B cell (primary cell): ENCODE measurements around the gene ANKRD11. TPM values are rescaled to one million over a fixed set of nuclear protein-coding genes. Genes with fewer than 3 reads are reported as not detected.

Experiments
- ATAC-seq: fragments of 200-7000 bp; cut with Tn5 transposase; one replicate; pipeline ENCODE4 v1.10.0; 2021; ENCODE audit warnings: low read depth, mild to moderate bottlenecking, moderate number of reproducible peaks, moderate library complexity
- CTCF ChIA-PET: fragments of 350-600 bp; sonication (Branson Sonifier 250); formaldehyde crosslinking; loops from one replicate; lab custom pipeline; 2021; ENCODE audit warnings: antibody characterized with exemption, inconsistent platforms; lab: Charles Lee
- POLR2A ChIA-PET: fragments of 350-600 bp; sonication (Branson Sonifier 250); formaldehyde crosslinking; loops from one replicate; lab custom pipeline; 2021; ENCODE audit warnings: antibody characterized with exemption; lab: Charles Lee
- DNase-seq: peaks from one replicate; pipeline ENCODE4 v3.0.0; 2013
- H2AFZ ChIP-seq: 2 replicates; pipeline ENCODE4 v1.6.1; 2012; ENCODE audit warnings: mild to moderate bottlenecking, low read depth, low read length; ENCODE audit not compliant: insufficient read depth, poor library complexity, severe bottlenecking
- H3K27ac ChIP-seq, 2 donors: 1 replicate in 1 of 2; 2 replicates in 1 of 2; pipeline ENCODE4 v1.5.1; 2012 to 2013; ENCODE audit warnings: low read length in 2 of 2, mild to moderate bottlenecking in 2 of 2, moderate library complexity in 1 of 2
- H3K27me3 ChIP-seq, 4 experiments: fragments of 200-600 bp in 1 of 4; sonication (generic) in 1 of 4; replicated peaks in 1 of 4; 1 replicate in 2 of 4; 2 replicates in 2 of 4; pipeline versions ENCODE4 v1.6.1 to v1.7.0; 2013 to 2016; ENCODE audit warnings: low read length in 3 of 4, mild to moderate bottlenecking in 2 of 4, mixed read lengths in 1 of 4, moderate library complexity in 1 of 4; ENCODE audit not compliant: insufficient read depth in 4 of 4, control insufficient read depth in 3 of 4; ENCODE audit errors: control extremely low read depth in 1 of 4
- H3K36me3 ChIP-seq, 2 experiments: replicated peaks in 1 of 2; 1 replicate in 1 of 2; 2 replicates in 1 of 2; pipeline versions ENCODE4 v1.6.1 to v1.7.1; 2013; ENCODE audit warnings: low read length in 1 of 2; ENCODE audit not compliant: insufficient read depth in 2 of 2, control insufficient read depth in 1 of 2; ENCODE audit errors: control extremely low read depth in 1 of 2, extremely low read depth in 1 of 2
- H3K4me1 ChIP-seq, 2 donors: fragments of 200-600 bp in 1 of 2; sonication (generic) in 1 of 2; 1 replicate in 1 of 2; 2 replicates in 1 of 2; pipeline versions ENCODE4 v1.5.1 to v1.6.1; 2013 to 2017; ENCODE audit warnings: low read length in 2 of 2; ENCODE audit not compliant: control insufficient read depth in 2 of 2, insufficient read depth in 2 of 2
- H3K4me2 ChIP-seq: replicated peaks from 2 replicates; pipeline ENCODE3; 2012; ENCODE audit warnings: mild to moderate bottlenecking, low read depth, low read length; ENCODE audit not compliant: poor library complexity, severe bottlenecking
- H3K4me3 ChIP-seq, 5 experiments: fragments of 200-600 bp in 1 of 5; sonication (generic) in 1 of 5; 1 replicate in 3 of 5; 2 replicates in 2 of 5; pipeline versions ENCODE4 v1.5.1 to v1.7.0; 2011 to 2016; ENCODE audit warnings: low read length in 4 of 5, mild to moderate bottlenecking in 4 of 5, low read depth in 2 of 5, control low read depth in 1 of 5, moderate library complexity in 1 of 5; ENCODE audit not compliant: insufficient read depth in 1 of 5; ENCODE audit errors: control extremely low read depth in 1 of 5, extremely low read depth in 1 of 5
- H3K79me2 ChIP-seq: fragments of 200-600 bp; sonication (generic); one replicate; pipeline ENCODE4 v1.6.0; 2016; ENCODE audit warnings: low read length; ENCODE audit not compliant: control insufficient read depth, insufficient read depth
- H3K9ac ChIP-seq: fragments of 200-600 bp; sonication (generic); 2 replicates; pipeline ENCODE4 v1.6.1; 2017; ENCODE audit warnings: mild to moderate bottlenecking, low read length, moderate library complexity
- H3K9me3 ChIP-seq, 3 donors: one replicate each; pipeline versions ENCODE4 v1.6.1 to v1.7.1; 2013; ENCODE audit warnings: low read length in 2 of 3; ENCODE audit not compliant: control insufficient read depth in 2 of 3, insufficient read depth in 1 of 3; ENCODE audit errors: control extremely low read depth in 1 of 3
- H4K20me1 ChIP-seq: 2 replicates; pipeline ENCODE4 v1.6.0; 2012; ENCODE audit warnings: mild to moderate bottlenecking, low read length; ENCODE audit not compliant: insufficient read depth, control insufficient read depth, poor library complexity, severe bottlenecking
- H3K27ac Mint-ChIP-seq: one replicate; pipeline ENCODE4 v1.8.0; 2021; ENCODE audit warnings: mixed read lengths
- H3K27me3 Mint-ChIP-seq: one replicate; pipeline ENCODE4 v1.8.0; 2021; ENCODE audit warnings: mixed read lengths
- H3K4me1 Mint-ChIP-seq: one replicate; pipeline ENCODE4 v1.8.0; 2021; ENCODE audit warnings: mixed read lengths
- H3K4me3 Mint-ChIP-seq: one replicate; pipeline ENCODE4 v1.8.0; 2021; ENCODE audit warnings: mixed read lengths
- H3K9me3 Mint-ChIP-seq: one replicate; pipeline ENCODE4 v1.8.0; 2022; ENCODE audit warnings: mixed read lengths; ENCODE audit not compliant: insufficient read depth
- CTCF ChIP-seq: fragments of 200-600 bp; IDR thresholded peaks from one replicate; pipeline ENCODE4 v1.8.0; 2022; ENCODE audit warnings: antibody characterized with exemption, mild to moderate bottlenecking
- EZH2 ChIP-seq: IDR thresholded peaks from 2 replicates; pipeline ENCODE4 v1.6.1; 2012; ENCODE audit warnings: borderline replicate concordance, low read depth, mild to moderate bottlenecking, moderate library complexity, low read length; ENCODE audit not compliant: insufficient read depth, poor library complexity, severe bottlenecking
- WGBS: methylation state at CpG from one replicate; pipeline ENCODE4 v1.1.5; 2013; ENCODE audit warnings: missing lambda C conversion rate; ENCODE audit not compliant: insufficient coverage; 5-methylcytosine and 5-hydroxymethylcytosine counted together
- intact Hi-C: fragments of 100-400 bp; cut with micrococcal nuclease; formaldehyde crosslinking; loops from one replicate; pipeline ENCODE4 v1.10.0; 2022
- polyA plus RNA-seq: library from polyadenylated mRNA; depleted of rRNA; stranded (reverse); fragments of >200 nt; gene quantifications from 2 replicates; pipeline ENCODE4 v1.2.3, GENCODE V29; 2012
- total RNA-seq, 2 donors: library from RNA; stranded (reverse); fragments of 120-200 nt in 1 of 2; gene quantifications; 1 replicate in 1 of 2; 2 replicates in 1 of 2; pipeline versions ENCODE4 v1.2.3 to v1.2.4, GENCODE V29; 2013 to 2022

ANKRD11 gene
- total and polyA plus RNA-seq, 2 donors (not counting 1 experiment from before 2014, with no cell fraction given): 67.9 to 314 TPM

GRCh38 chr16:89458551-89458950, 31.8 kb downstream of the ANKRD11 start:
- no peak for ATAC-seq
- peaks cover 39% of the 10 kb centered on the region for H3K4me1 Mint-ChIP-seq
- Histone ChIP-seq H3K4me1 (peaks cover 13 to 18% of the 10 kb centered on the region in 2 donors), H2AFZ (no peak overlapping the region), H4K20me1 (peaks cover 91% of the 10 kb centered on the region), H3K79me2 (peaks cover 78% of the 10 kb centered on the region), H3K4me2 (no peak overlapping the region), H3K36me3 (no peaks in the 10 kb centered on the region), H3K27me3 (no peaks in the 10 kb centered on the region), H3K4me3 (no peak overlapping the region), H3K9ac (no peak overlapping the region), H3K27ac (no peak overlapping the region), H3K9me3 (peaks cover 0 to 25% (median 0%) of the 10 kb centered on the region in 3 donors)
- H3K27ac Mint-ChIP-seq: no peak overlapping the region
- intact Hi-C loops: no loop called here
- no peak overlapping the region for H3K4me3 Mint-ChIP-seq
- DNase-seq: no peak
- 98% methylated on average over 4 of the region's 7 CpGs for WGBS
- no peak for TF ChIP-seq EZH2
- CTCF ChIA-PET: interaction anchor here (1.2 kb wide), 1 partner anchor 83 kb away, joined by 4 read pairs; no protein-coding TSS in a partner anchor
- POLR2A ChIA-PET: no interaction called here
- no peaks in the 10 kb centered on the region for H3K27me3 Mint-ChIP-seq
- no peaks in the 10 kb centered on the region for H3K9me3 Mint-ChIP-seq

GRCh38 chr16:89456419-89456959, 33.9 kb downstream of the ANKRD11 start:
- Mint-ChIP-seq H3K27ac (no peak overlapping the region), H3K4me3 (no peak overlapping the region)

More at GRCh38 chr16:89456419-89456959, 33.9 kb downstream of the ANKRD11 start:
- Histone ChIP-seq H3K4me2 (no peak overlapping the region), H3K27me3 (no peaks in the 10 kb centered on the region), H3K79me2 (peaks cover 91% of the 10 kb centered on the region), H3K9me3 (peaks cover 0 to 25% (median 0%) of the 10 kb centered on the region in 3 donors), H2AFZ (no peak overlapping the region), H3K4me3 (no peak overlapping the region), H3K4me1 (peaks cover 30 to 37% of the 10 kb centered on the region in 2 donors), H3K36me3 (no peaks in the 10 kb centered on the region), H3K27ac (no peak overlapping the region), H4K20me1 (peaks cover 97% of the 10 kb centered on the region), H3K9ac (no peak overlapping the region)
- H3K4me1 Mint-ChIP-seq: peaks cover 49% of the 10 kb centered on the region
- DNase-seq (no peak), ATAC-seq (no peak)
- 95% methylated on average over 9 of the region's 12 CpGs for WGBS
- POLR2A ChIA-PET: no interaction called here
- TF ChIP-seq CTCF: no peak
- TF ChIP-seq EZH2: no peak
- no peaks in the 10 kb centered on the region for H3K27me3 Mint-ChIP-seq
- CTCF ChIA-PET: no interaction called here
- no peaks in the 10 kb centered on the region for H3K9me3 Mint-ChIP-seq
- intact Hi-C loops: no loop called here
